Measurements from ENCODE around the gene KANTR.

The KANTR gene

DNA sequence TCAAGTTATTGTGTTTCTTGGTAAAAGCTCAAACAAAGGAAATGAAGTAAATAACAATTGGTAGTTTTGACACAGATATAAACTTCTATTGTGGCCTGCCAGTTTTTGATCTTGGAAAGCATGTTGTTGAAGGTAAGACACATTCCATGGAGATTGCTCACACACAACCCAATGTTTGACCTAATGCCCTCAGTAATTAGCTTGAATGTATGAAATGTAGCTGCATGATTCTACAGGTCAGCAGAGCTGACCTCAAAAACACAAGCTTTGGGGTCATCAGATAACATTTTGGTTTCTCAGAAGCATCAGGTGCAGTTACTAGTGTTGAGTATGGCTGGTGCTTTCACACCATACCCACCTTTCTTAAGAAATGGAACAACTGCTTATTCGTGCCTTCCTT lies 28.8 kb upstream of the KANTR start:
- Histone ChIP-seq H3K27me3 (ENCODE audit: insufficient read depth, low read depth) (no peaks in the 10 kb centered on the region), H3K36me3 (ENCODE audit: insufficient read depth) (no peaks in the 10 kb centered on the region), H3K4me3 (IDR thresholded peaks at IDR 0.05; ENCODE audit: insufficient read depth, low read depth, low read length) (no peak overlapping the region), H3K4me1 (ENCODE audit: low read depth, poor library complexity, severe bottlenecking) (no peaks in the 10 kb centered on the region), H4K20me1 (ENCODE audit: insufficient read depth) (no peaks in the 10 kb centered on the region), H3K27ac (no peak overlapping the region), H3K79me2 (ENCODE audit: insufficient read depth, low read depth) (no peaks in the 10 kb centered on the region), H3K9ac (no peak overlapping the region), H2AFZ (ENCODE audit: low read depth) (no peak overlapping the region), H3K4me2 (no peak overlapping the region)
- TF ChIP-seq, protein P1, sequence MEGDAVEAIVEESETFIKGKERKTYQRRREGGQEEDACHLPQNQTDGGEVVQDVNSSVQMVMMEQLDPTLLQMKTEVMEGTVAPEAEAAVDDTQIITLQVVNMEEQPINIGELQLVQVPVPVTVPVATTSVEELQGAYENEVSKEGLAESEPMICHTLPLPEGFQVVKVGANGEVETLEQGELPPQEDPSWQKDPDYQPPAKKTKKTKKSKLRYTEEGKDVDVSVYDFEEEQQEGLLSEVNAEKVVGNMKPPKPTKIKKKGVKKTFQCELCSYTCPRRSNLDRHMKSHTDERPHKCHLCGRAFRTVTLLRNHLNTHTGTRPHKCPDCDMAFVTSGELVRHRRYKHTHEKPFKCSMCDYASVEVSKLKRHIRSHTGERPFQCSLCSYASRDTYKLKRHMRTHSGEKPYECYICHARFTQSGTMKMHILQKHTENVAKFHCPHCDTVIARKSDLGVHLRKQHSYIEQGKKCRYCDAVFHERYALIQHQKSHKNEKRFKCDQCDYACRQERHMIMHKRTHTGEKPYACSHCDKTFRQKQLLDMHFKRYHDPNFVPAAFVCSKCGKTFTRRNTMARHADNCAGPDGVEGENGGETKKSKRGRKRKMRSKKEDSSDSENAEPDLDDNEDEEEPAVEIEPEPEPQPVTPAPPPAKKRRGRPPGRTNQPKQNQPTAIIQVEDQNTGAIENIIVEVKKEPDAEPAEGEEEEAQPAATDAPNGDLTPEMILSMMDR (conservative IDR thresholded peaks at IDR 0.05; ENCODE audit: low read depth, low read length) = no peak

DNA sequence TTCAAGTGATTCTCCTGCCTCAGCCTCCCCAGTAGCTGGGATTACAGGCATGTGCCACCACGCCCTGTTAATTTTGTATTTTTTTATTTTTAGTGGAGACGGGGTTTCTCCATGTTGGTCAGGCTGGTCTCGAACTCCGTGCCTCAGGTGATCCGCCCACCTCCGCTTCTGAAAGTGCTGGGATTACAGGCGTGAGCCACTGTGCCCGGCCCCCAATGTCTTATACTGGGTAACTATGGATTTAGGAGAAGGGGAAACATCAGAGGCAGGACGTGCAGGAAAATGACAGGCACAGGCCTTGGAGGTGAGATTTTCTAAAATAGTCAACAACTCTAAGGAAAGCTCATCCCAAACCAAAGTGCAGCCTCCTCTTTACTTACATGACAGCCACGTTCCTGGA lies 22.9 kb upstream of the KANTR start:
- Histone ChIP-seq H3K4me2 (no peak overlapping the region), H3K9ac (no peak overlapping the region), H3K4me3 (IDR thresholded peaks at IDR 0.05; ENCODE audit: insufficient read depth, low read depth, low read length) (no peak overlapping the region), H3K27ac (no peak overlapping the region), H3K27me3 (ENCODE audit: insufficient read depth, low read depth) (no peaks in the 10 kb centered on the region), H2AFZ (ENCODE audit: low read depth) (peak overlapping the region; percentile 90; the same call in 1 of the 2 replicates), H3K79me2 (ENCODE audit: insufficient read depth, low read depth) (no peaks in the 10 kb centered on the region), H3K36me3 (ENCODE audit: insufficient read depth) (no peaks in the 10 kb centered on the region), H3K4me1 (ENCODE audit: low read depth, poor library complexity, severe bottlenecking) (no peaks in the 10 kb centered on the region), H4K20me1 (ENCODE audit: insufficient read depth) (no peaks in the 10 kb centered on the region)
- TF ChIP-seq, protein P1 (conservative IDR thresholded peaks at IDR 0.05; ENCODE audit: low read depth, low read length) = no peak

DNA sequence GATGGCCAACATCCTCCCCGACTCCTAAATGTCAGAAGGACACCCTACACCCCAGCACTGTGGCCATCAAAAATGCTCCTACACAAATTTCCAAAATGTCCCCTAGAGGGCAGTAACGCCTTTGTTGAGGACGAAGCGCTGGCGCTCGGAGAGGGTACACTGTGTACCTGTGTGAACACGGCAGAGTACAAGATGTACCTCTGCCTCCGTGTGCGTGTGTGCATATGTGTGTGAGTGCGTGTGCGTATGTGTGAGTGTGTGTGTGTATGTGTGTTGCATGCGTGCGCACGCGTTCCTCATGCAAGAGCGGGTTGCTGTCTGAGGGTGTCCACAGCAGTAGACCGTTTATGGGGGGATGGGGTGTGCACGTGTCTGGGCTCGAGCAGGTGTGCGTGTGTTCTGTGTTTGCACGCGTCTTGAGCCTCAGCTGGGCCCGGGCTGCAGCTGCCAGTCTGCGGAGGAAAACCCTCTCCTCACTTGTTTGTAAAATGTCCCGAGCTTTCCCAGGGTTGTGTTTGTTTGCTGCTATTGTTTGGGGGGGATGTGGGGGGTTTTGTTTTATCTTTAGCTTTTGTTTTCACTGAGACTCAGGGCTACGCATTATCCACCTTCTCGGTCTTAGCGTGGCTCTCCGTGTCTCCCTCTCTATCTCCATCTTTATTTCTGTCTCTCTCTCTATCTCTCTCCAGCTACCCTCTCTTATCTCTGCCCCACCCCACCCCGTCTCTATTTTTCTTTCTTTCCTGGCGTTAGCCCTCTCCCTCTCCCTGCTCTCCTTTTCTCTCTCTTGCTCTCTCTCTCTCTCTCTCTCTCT lies 22.1 kb upstream of the KANTR start:
- no peaks in the 10 kb centered on the region for H3K36me3 ChIP-seq (ENCODE audit: insufficient read depth)
- peak overlapping the region; percentile 78 for H3K27ac ChIP-seq
- H4K20me1 ChIP-seq (ENCODE audit: insufficient read depth) = no peaks in the 10 kb centered on the region
- H3K4me2 ChIP-seq = peak overlapping the region; percentile 93
- TF ChIP-seq, protein P1 (conservative IDR thresholded peaks at IDR 0.05; ENCODE audit: low read depth, low read length) = peak; percentile 75
- peak overlapping the region; percentile 66; the same call in 1 of the 2 replicates for H3K9ac ChIP-seq
- H3K79me2 ChIP-seq (ENCODE audit: insufficient read depth, low read depth) = no peaks in the 10 kb centered on the region
- no peak overlapping the region for H3K4me3 ChIP-seq (IDR thresholded peaks at IDR 0.05; ENCODE audit: insufficient read depth, low read depth, low read length)
- peak overlapping the region; percentile 90 for H2AFZ ChIP-seq (ENCODE audit: low read depth)
- no peaks in the 10 kb centered on the region for H3K27me3 ChIP-seq (ENCODE audit: insufficient read depth, low read depth)
- H3K4me1 ChIP-seq (ENCODE audit: low read depth, poor library complexity, severe bottlenecking) = no peaks in the 10 kb centered on the region

DNA sequence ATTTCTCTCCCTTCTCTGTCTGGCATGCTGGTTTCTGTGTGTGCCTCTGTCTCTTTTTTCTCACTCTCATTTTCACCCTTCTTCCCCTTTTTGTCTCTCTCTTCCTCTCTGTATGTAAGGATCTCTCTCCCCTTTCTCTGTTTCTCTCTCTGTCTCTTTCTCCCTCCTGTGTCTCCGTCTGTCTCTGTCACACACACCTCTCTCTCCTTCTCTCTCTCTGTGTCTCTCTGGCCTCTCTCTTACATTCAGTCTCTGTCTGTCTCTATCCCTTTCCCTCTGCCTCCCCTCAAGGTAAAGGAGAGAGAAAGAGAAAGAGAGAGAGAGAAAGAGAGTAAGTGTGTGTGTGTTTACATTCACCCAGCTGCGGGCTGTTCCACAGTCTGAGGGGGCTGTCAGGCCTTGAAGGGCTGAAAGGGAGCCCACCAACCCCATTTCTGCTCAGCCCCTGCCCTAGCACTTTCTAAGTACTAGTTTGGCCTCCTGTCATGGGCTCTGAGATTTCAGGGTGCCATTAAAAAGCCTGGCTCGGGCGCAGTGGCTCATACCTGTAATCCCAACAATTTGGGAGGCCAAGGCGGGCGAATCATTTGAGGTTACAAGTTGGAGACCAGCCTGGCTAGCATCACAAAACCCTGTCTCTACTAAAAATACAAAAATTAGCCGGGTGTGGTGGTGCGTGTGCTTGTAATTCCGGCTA lies 21.4 kb upstream of the KANTR start:
- Histone ChIP-seq H3K4me2 (peak overlapping the region; percentile 93), H3K36me3 (ENCODE audit: insufficient read depth) (no peaks in the 10 kb centered on the region), H3K9ac (peak overlapping the region; percentile 66; the same call in 1 of the 2 replicates), H3K4me1 (ENCODE audit: low read depth, poor library complexity, severe bottlenecking) (no peaks in the 10 kb centered on the region), H3K79me2 (ENCODE audit: insufficient read depth, low read depth) (no peaks in the 10 kb centered on the region), H3K4me3 (IDR thresholded peaks at IDR 0.05; ENCODE audit: insufficient read depth, low read depth, low read length) (no peak overlapping the region), H4K20me1 (ENCODE audit: insufficient read depth) (no peaks in the 10 kb centered on the region), H3K27ac (peak overlapping the region; percentile 78), H2AFZ (ENCODE audit: low read depth) (peak overlapping the region; percentile 90), H3K27me3 (ENCODE audit: insufficient read depth, low read depth) (no peaks in the 10 kb centered on the region)
- TF ChIP-seq, protein P1 (conservative IDR thresholded peaks at IDR 0.05; ENCODE audit: low read depth, low read length) = no peak

Measured in KMS-11 (cell line).